Urothelium cell line (cell line): Measurements from ENCODE around the gene XPO4.

Source experiments
- DNase-seq: peaks from one replicate; pipeline ENCODE4 v3.0.0; 2011; ENCODE audit warnings: low spot score, mixed read lengths
- FAIRE-seq: peaks from 2 replicates; lab custom pipeline; 2011; peaks lifted over from hg19 to GRCh38; lab: Jason Lieb, UNC

XPO4 gene

GRCh38 chr13:20740021-20740420 lies 162.5 kb downstream of the XPO4 start:
- FAIRE-seq (no peak), DNase-seq (no peak)

GRCh38 chr13:20738616-20739015 lies 163.9 kb downstream of the XPO4 start:
- DNase-seq: no peak
- FAIRE-seq: no peak

- no peak for FAIRE-seq
These were observed 172.6 kb downstream of the XPO4 start for GRCh38 chr13:20729633-20730585.

GRCh38 chr13:20728579-20729311 lies 173.8 kb downstream of the XPO4 start:
- DNase-seq (no peak), FAIRE-seq (no peak)

More at GRCh38 chr13:20729633-20730585, 172.6 kb downstream of the XPO4 start:
- DNase-seq: no peak

- no peak for FAIRE-seq
These were observed 174.7 kb downstream of the XPO4 start for GRCh38 chr13:20727856-20728255.

More at GRCh38 chr13:20727856-20728255, 174.7 kb downstream of the XPO4 start:
- DNase-seq: no peak
